Body of pancreas (tissue), 4 donors: ENCODE results near the gene ADCY10.

Experiments used
- CTCF ChIP-seq, 7 experiments: fragments of 450-650 bp in 4 of 7; fragments of 200-600 bp in 3 of 7; sonication (generic) in 3 of 7; IDR thresholded peaks; one replicate each; pipeline ENCODE4 v1.5.1; 2016 to 2019; ENCODE audit warnings: antibody characterized with exemption in 7 of 7
- POLR2A ChIP-seq, 3 donors: fragments of 450-650 bp; IDR thresholded peaks; one replicate each; pipeline ENCODE4 v1.6.1; 2016; ENCODE audit warnings: antibody characterized with exemption in 3 of 3, mild to moderate bottlenecking in 2 of 3

- no peak for TF ChIP-seq POLR2A (IDR thresholded peaks at IDR 0.05)
- no peak for TF ChIP-seq CTCF (IDR thresholded peaks at IDR 0.05)
These were observed 35.4 kb downstream of the ADCY10 start for GRCh38 chr1:167878372-167879160.
